Activated CD8-positive, alpha-beta memory T cell treated with anti-CD3 and anti-CD28 coated beads, Interleukin-2, amount 50 U/mL, for 24 hours (primary cell): ENCODE data around the gene PPP4C.
"Not testable (repeated sequence)": the region's sequence is repeated elsewhere in the genome, so short reads cannot be mapped to it uniquely, and the experiment has no call there.

Experiments used
- DNase-seq: peaks from one replicate; pipeline ENCODE4 v3.0.0-alpha.2; 2020; ENCODE audit errors: extremely low read depth

Gene PPP4C

DNA sequence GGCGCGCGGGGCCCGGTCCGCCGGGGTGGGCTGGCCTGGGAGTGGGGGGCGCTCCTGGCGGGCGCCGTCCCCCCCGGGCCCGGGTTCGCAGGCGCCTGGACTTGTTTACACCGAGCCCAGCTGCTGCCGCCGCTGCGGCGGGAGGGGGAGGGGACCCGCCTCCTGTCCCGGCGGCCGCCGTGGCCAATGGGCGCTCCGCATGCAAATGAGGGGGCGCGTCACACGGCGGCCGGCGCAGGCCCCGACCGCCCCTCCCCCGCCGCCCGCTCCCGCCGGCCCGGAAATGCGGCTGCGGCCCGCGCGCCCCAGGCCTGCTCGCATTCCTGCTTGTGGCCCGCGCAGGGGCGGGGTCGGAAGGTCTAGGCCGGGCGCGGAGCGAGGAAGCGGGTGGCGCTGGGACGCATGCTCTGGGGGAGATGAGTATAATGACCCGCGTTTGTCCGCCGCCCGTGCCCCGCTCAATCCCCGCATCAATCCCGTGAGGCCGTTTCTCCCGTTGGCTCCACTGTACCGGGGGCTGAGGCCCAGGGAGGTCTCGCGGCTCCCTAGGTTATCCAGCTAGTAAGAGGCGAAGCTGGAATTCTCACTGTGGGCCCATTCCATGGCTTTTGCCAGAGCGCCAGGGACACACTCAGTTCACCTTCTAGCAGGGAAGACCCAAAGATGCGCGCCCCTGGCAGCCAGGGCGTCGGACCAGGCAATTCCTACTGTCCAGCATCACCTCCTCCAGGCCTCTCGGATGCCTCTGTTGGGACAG is 20.5 kb downstream of the PPP4C start, which contains the start of gene YPEL3:
Gene YPEL3, minus strand, starts transcription at position 109 of the 757 bp plus-strand sequence. CDS start 731 bp downstream, outside the sequence.
- peak; percentile 53 for DNase-seq

DNA sequence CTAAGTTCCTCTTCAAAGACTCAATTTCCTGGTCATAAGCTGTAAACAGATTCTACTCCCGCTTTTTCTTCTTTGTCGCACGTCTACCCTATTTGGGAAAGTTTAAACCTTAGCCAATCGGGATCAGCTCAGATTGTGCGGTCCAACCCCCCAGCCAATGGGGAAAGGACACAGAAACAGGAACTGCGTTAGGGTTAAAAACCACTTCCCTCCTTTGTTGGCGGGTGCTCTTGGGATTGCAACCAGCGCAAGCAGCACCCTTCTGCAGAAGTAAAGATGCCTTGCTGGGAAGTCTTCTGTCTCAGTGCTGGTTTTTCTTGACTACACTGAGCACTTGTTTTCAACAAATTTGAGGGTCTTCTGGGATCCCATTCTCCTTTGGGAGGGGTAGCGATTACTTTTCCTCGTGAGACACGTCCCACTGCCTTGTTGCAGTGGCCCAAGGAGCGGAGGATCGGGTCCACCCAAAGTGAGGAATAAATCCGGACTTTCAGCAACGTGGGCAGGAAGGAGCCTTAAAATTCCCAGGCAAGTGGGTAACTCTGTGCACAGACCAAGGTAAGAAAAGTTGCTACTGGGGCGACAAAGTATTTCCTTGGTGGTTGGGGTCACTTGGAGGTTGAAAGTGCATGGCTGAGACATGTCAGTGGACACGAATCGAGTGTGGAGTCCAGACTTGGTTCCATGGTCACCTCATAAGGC is 21.2 kb downstream of the PPP4C start:
- DNase-seq: no peak

DNA sequence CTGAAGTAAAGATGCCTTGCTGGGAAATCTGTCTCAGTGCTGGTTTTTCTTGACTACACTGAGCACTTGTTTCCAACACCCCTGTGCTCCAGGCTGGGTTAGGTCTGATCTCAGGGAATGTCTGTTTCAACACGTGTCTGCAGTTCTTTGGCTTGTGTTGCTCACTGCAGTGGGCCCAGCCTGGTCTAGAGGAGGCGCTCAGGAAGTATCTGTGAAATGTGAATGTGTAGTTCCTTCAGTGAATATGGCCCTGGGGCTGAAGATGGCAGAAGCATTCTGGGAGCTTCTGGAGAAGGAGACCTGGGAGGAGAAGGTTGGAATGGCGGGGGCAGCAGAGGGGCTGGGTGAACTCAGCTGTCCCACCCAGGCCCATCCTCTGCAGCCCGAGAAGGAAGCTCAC is 28.3 kb downstream of the PPP4C start:
- DNase-seq: no peak

DNA sequence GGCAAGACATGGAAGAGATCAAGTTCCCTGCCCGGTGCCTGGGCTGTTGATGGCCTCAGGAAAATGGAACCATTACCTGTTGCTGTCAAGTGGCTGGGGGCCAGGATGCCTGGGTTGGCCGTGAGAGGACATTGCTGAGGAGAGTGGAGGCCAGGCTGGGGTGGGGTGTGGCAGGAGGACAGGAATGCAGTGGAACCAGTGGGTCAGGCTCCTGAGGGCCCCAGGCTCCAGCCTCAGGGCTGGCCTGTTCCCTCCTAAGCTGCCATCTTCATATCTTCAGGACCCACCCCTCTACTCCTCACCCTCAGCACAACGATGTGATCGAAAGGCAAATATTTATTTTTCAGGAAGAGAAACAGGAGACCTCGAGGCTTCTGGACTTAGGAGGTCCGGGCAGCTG is 28.7 kb downstream of the PPP4C start:
- no peak for DNase-seq

DNA sequence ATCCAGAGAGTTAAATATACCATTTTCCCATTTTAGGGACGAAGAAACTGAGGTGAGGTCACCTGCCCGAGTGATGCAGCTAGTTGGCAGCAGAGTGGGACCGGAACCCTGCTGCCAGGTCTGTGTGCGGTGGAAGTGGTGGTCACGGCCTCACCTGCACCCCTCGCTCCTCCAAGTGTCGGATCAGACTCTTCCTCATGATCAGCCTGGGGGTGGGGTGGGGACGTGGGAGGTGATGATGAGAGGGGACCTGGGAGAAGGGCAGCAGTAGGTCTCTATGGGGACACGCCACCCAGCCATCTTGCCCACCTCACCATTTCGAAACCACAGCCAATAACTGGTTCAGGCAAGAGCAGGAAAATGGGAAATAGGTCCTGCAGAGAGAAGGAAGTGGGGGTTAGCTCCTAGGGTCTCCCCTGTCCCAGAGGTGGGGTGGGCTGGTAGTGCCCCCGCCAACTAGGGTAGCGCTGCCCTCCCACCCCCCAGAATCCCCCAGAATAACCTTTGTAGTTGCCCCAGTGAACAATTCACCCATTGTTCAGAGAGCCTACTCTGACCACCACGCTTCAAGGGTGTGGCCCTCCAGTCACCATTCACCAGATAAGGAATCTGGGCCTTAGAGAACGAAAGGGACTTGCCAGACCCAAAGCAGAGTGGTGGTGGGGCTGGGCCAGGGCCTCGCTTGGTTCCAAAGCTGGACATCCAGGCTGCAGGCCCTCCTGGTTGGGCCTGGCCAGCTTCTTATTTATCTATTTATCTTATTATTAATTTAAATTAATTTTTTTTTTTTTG is 32.5 kb downstream of the PPP4C start:
- DNase-seq: no peak

DNA sequence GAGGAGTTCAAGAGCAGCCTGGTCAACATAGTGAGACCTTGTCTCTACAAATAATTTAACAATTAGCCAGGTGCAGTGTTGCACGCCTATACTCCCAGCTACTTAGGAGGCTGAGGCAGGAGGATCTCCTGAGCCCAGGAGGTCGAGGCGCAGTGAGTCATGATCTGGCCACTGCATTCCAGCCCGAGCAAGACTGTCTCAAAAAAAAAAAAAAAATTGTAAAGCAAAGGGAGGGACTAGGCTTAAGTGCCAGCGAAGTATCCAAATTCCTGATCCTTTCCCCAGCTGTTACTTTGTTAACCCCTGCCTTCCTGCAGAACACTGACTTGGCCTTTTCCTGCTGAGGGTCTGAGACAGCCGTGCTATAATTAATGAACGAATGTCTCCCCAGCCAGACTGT is 34.9 kb downstream of the PPP4C start:
- no peak for DNase-seq

DNA sequence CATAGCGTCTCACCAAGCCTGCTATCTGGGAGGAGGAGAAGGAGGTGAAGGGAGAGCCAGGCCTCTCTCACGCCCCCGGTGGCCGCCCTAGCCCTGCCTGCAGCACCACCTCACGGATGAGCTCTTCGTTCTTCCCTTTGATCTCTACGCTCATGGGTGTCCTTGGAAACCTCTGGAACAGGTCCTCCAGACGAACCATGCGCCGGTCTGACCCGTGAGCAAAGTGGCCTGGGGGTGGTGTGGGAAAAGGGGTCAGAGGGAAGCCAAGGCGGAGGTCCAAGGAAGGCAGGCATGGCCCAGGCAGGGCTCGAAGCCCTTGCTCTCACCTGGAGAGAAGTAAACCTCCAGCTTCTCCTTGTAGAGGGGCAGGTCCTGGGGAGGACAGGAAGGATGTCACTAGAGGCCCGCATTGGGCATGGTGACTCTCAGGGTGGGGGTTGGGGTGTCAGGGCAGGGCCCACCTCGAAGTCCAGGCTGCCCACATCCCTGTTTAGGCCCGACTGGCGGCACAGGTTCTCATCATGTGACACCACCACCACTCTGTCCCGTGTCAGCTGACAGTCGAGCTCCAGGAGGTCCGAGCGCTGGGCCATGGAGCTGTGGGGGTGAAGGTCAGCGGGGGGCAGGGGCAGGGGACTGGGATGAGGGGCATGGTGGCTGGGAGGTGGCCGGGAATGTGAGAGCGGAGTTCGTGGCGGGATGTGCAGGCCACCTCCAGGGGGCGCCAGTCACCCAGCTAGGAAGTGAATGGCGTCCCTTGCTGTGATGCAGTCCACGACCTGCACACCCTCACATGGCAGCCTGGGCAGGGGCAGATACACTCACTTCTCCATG is 36.6 kb downstream of the PPP4C start:
- no peak for DNase-seq

DNA sequence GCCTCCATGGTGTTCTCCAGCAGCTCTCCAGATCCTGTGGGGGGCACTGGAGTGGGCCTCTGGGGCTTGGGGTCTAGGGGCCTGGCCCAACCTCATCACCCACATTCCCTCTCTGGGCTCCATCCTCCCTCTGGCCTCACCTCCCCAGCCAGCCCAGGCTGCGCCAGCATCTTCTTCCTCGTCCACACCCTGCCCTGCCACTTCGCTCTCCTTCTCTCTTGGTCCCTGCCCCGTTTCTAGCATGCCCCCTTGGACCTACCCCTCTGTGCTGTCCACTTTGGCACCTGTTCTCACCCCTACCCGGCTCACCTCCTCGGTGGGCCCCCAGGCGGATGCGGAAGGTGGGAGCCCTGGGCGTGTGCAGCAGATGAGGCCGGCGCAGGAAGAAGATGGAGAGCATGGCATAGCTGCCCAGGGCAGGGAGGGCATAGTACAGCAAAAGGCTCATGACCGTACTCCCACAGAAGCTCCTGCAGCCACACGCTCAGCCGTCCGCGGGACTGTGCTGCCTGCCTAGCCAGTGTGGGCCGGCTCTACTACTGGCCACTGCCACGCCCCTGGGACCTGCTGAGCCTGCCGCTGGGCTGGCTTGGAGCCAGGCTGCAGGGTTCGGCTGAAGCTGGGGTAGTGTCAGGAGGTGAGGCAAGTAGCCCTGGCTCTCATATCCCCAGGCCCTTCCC is 37.4 kb downstream of the PPP4C start, which contains the start of gene GDPD3:
Gene GDPD3, minus strand, starts transcription at position 507 of the 680 bp plus-strand sequence. Its CDS starts 59 bp downstream, at position 448.
- no peak for DNase-seq

DNA sequence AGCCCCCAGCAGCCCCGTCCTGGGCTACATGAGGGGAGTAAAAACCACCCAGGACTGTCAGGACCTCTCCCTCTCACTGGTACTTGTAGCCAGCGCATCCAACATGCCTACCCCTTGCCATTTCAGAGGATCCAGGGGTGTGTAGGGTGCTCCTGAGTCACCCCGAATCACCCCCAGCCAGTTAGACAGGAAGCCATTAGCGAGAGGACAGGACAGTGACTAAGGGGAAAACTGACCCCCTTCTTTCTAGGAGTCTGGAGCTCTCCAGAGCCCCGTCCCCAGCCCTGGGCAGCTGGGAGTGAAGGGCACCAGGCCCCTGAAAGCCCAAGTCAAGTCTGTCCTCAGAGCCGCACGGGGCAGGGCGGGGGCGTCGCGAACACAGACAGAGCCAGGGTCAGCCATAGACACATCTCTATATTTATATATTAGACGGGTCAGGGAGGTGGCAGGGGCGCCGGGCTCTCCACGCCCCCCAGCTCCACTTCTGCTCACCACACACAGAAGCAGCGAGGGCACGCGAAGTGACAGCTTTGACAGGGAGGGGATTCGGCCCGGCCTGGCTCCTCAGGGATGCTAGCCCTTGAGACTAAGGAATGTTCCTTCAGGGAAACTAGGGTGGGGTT is 38.0 kb downstream of the PPP4C start:
- no peak for DNase-seq

DNA sequence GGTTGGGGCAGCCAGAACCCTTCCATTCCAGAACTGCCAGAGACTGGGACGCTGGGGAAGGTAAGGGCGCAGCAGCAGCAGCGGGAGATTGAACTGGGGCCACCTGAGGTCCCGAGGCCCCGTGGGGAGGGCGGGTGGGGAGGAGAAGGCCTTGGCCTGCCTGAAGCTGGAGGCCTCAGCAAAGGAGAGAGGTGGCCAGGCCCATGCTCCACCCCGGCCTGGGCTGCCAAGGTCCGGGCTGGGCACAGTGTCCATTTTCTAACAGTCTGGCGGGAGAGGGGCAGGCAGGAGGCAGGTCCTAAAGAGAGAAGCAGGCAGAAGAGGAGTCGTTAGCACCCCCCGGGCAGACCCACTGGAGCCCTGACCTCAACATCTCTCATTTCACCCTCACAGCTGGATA is 38.6 kb downstream of the PPP4C start:
- no peak for DNase-seq

DNA sequence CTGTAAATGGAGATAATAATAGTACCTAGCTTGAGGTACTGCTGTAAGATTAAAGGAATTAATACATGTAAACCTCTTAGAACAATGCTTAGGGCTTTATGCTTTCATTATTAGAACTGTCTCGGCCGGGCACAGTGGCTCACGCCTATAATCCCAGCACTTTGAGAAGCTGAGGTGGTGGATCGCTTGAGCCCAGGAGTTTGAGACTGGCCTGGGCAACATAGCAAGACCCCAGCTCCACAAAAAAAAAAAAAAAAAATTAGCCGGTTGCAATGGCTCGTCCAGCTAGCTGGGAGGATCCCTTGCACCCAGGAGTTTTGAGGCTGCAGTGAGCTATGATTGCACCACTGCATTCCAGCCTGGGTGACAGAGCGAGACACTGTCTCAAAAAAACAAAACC is 39.0 kb downstream of the PPP4C start:
- not testable (repeated sequence) for DNase-seq

DNA sequence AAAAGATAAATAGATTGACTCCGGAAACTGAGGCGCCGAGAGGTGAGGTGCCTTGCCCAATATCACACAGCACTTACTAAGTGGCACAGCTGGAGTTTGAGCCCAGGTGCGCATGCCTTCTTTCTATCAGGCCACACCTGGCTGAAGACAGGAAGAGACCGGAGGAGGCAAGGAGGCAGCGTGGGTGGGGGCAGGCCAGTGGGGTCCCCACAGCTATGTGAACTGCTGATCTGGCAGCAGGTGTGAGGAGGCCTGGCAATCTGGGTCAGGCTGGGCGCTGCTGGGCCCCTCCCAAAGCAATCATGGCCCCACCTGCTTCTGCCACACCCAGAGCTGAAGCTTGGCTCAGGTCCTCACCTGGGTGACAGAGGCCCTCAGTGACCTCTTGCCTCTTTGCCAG is 39.4 kb downstream of the PPP4C start:
- DNase-seq: no peak

DNA sequence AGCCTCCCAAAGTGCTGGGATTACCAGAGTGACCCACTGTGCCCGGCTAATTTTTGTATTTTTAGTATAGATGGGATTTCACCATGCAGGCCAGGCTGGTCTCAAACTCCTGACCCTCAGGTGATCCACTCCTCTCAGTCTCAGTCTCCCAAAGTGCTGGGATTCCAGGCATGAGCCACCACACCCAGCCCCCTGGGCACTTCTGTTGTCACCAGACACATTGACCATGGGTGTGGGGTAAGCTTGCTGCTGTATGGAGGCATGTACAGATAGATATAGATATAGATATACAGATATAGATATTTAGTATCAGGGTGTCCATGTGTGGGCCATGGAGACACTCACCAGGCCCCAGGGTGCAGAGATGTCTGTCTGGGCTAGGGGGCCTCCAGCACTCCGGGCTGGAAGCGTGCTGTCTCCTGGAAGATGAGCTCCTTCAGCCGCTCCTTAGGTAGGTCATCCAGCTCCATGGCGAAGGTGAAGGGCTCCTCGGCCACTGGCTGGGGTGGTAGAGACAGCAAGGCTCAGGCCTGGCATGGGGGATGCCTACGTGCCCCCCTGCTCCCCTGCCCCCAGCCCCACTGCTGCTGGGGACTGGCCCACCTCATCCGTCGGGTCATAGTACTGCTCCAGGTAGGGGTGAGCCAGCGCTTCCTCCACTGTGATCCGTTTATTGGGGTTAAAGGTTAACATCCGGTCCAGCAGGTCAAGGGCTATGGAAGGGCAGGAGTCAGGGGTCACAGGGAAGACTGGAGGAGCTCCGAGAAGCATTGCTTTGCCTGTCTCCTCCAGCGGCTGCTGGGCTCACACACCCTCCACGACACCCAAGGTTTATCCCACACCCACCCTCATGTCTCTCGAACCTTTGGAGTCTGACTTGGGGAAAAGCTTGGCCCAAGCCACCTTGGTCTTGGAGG is 40.8 kb downstream of the PPP4C start:
- no peak for DNase-seq

DNA sequence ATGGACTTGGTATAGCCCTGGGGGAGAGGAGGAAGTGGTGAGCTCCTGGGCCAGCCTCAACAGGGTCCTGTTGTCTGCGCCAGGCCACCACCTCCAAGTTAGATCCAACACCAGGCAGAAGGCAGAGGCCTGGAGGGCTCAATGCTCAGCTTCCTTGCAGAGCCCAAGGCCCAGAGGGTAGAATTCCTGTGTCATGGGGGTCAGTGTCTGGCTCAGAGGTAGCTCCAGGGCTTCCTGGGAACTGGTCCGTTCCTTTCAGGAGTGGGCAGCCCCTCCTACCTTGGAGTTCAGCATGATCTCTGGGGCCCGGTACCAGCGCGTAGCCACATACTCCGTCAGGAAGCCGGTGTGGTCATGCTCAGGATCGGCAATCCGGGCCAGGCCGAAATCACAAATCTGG is 42.0 kb downstream of the PPP4C start:
- DNase-seq: no peak

DNA sequence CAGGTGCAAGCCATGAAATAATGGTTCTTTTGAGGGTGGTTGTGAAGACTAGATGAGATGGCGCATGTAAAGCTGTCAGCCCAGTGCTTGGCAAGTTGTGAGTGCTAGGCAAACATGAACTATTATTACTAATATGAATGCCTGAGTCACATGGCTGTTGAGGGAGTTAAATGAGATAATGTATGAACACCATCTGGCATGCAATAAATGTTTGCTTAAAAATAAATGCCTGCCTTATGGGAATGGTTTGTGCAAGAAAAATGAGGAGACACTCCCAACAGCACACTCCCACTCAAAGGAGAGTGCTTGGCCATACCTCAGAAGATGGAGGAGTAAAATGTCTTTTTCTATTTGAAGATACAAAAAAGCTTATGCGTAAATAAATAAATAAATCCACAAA is 43.6 kb downstream of the PPP4C start:
- no peak for DNase-seq

DNA sequence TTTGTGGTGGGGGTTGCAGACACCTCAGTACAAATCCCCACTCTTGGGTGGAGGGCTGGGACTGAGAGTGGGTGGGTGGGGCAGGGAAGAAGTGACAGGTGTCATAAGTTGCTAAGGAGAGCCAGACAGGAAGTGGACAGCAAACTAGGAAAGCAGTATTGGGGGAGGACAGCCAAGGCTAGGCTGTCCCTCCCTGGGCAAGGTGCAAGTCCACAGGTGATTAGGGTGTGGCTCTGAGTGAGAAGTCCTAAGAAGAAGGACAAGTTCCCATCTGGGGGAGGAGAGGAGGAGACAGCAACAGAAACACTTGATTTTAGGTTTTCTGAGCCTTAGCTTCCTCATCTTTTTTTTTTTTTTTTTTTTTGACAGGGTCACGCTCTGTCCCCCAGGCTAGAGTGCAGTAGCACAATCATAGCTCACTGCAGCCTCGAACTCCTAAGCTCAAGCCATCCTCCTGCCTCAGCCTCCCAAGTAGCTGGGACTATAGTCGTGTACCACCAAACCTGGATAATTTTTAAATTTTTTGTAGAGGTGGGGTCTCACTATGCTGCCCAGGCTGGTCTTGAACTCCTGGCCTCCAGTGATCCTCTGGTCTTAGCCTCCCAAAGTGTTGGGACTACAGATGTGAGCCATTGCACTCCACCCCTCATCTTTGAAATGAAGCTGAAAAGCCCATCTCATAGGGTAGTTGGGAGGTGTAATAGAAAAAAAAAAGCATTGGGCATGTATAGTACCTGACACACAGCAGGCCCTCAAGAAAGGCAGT is 44.7 kb downstream of the PPP4C start:
- no peak for DNase-seq

DNA sequence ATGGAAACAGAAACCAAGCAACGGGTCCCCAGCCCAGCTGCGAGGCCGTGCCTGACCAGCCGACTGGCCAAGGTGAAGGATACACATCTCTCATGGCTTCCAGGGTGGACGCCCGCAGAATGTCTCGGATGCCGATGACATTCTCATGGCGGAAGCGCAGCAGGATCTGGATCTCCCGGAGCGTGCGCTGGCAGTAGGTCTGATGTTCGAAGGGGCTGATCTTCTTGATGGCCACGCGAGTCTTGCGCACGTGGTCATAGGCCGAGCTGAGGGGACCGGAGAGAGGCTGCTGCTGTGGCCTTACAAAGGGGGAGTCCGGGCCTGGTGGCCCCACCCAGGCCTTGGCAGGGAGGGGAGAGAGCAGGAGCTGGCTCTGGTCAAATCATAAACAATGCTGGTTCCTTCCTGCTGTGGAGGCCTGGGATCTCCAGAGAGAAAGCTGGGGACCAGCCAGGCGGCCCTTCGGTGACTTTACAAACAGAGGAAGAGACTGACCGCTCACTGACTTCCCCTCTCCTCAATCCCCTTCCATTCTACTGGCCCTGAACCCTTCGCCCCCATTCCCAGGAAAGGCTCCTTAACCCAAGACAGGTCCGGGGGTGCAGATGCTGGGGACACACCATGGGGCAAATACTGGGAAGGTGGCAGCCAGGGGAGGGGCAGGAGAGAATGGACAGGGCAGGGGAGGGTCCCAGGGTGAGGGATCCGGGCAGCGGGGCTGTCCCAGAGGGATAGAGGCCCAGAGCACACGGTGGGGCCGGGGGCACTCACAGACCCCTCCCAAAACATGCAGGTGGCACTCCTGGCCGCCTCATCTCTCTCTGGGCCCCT is 46.2 kb downstream of the PPP4C start:
- no peak for DNase-seq
